ENCODE results near the gene FLYWCH2. TPM values are rescaled to one million over a fixed set of nuclear protein-coding genes. Genes with fewer than 3 reads are reported as not detected.

FLYWCH2 gene
- total and polyA plus RNA-seq, 2 of the 8 experiments (the other 6 are each of a cell fraction or from before 2014, with no cell fraction given): 16.4 to 30.7 TPM

DNA sequence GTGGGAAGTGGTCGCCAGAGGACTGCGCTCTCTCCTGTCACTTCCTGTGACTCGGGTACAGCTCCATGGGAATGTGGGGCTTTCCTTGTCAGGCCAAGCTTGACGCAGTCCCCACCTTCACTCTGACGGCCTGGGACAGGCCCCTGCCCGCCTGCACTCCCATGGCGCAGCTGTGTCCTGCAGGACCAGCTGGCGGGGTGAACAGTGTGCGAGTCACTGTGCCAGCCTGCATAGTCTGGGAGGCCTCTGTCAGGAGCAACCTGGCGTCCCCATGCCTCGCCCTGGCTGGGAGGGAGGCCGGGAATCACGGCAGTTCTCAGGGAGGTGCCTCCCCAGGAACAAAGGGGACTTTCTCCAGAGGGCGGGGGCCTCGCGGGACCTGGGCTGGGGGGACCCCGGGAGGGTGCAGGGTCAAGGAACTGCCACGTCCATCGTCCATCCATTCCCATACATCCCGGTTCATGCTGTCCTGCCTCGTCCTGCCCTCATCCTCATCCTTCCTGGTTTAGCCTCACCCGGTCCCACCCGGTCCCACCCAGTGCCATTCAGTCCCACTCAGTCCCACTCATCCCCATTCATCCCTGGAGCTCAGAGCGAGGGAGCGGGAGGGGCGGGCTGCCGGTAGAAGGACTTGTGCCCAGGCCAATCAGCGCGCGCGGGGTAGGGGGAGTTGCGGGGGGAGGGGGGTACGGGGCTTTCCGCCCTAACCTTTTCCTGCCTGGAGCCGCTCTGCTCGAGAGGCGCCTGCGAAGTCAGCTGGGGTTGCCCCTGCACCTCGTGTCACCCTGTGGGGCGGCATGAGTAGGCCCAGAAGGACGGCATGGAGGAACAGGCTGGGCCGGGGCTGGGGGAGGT lies 42.1 kb downstream of the FLYWCH2 start (continued):
- TF ChIP-seq, protein P1, sequence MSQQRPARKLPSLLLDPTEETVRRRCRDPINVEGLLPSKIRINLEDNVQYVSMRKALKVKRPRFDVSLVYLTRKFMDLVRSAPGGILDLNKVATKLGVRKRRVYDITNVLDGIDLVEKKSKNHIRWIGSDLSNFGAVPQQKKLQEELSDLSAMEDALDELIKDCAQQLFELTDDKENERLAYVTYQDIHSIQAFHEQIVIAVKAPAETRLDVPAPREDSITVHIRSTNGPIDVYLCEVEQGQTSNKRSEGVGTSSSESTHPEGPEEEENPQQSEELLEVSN (IDR thresholded peaks at IDR 0.05): peak; percentile 91
